Uterus (tissue), 4 donors: ENCODE results near the gene ARFGEF3. TPM values are rescaled to one million over a fixed set of nuclear protein-coding genes. Genes with fewer than 3 reads are reported as not detected.

ENCODE experiments used
- DNase-seq, 2 donors: peaks; one replicate each; pipeline ENCODE4 v3.0.0-alpha.2; 2019 to 2020
- H3K27ac ChIP-seq, 2 donors: fragments of 200-600 bp; sonication (generic); 1 replicate in 1 of 2; 2 replicates in 1 of 2; pipeline ENCODE4 v1.5.1; 2016 to 2018
- H3K27me3 ChIP-seq, 2 donors: fragments of 200-600 bp; sonication (generic); one replicate each; pipeline ENCODE4 v1.5.1; 2018 to 2019; ENCODE audit warnings: control low read depth in 1 of 2
- H3K36me3 ChIP-seq, 2 donors: fragments of 200-600 bp; sonication (generic); one replicate each; pipeline ENCODE4 v1.5.1; 2019; ENCODE audit warnings: control low read depth in 1 of 2
- H3K4me1 ChIP-seq, 2 donors: fragments of 200-600 bp; sonication (generic); one replicate each; pipeline ENCODE4 v1.5.1; 2018 to 2019; ENCODE audit warnings: control low read depth in 1 of 2
- H3K4me3 ChIP-seq, 2 donors: fragments of 200-600 bp; sonication (generic); 1 replicate in 1 of 2; 2 replicates in 1 of 2; pipeline ENCODE4 v1.5.1; 2018 to 2019; ENCODE audit warnings: mild to moderate bottlenecking in 1 of 2
- H3K9me3 ChIP-seq, 2 donors: fragments of 200-600 bp; sonication (generic); one replicate each; pipeline ENCODE4 v1.5.1; 2019; ENCODE audit warnings: control low read depth in 1 of 2
- POLR2A ChIP-seq, 2 donors: fragments of 450-650 bp; IDR thresholded peaks; one replicate each; pipeline ENCODE4 v1.6.1; 2016; ENCODE audit warnings: antibody characterized with exemption in 2 of 2, mild to moderate bottlenecking in 1 of 2, moderate library complexity in 1 of 2
- intact Hi-C: fragments of 100-400 bp; cut with DNase I; formaldehyde crosslinking; loops from one replicate; pipeline ENCODE4 v1.15.1; 2023; ENCODE audit warnings: low total_unique reads
- total RNA-seq, 4 donors: library from RNA; depleted of rRNA in 3 of 4; stranded (reverse); fragments of >200 nt in 3 of 4; gene quantifications; one replicate each; pipeline versions ENCODE4 v1.1.0 to v1.2.4, GENCODE V29; 2014 to 2023
- TF ChIP-seq, protein P1 (sequence below), 4 experiments: fragments of 200-600 bp in 2 of 4; fragments of 450-650 bp in 2 of 4; sonication (generic) in 2 of 4; IDR thresholded peaks; one replicate each; pipeline ENCODE4 v1.5.1; 2016 to 2019; ENCODE audit warnings: antibody characterized with exemption in 4 of 4, mild to moderate bottlenecking in 2 of 4, moderate library complexity in 1 of 4
- donor health status: DM: yes; HTN: yes; CAD: no.

Gene ARFGEF3
- total RNA-seq, 4 donors from 2014 or later: 0.88 to 5.8 (median 2.4) TPM

DNA sequence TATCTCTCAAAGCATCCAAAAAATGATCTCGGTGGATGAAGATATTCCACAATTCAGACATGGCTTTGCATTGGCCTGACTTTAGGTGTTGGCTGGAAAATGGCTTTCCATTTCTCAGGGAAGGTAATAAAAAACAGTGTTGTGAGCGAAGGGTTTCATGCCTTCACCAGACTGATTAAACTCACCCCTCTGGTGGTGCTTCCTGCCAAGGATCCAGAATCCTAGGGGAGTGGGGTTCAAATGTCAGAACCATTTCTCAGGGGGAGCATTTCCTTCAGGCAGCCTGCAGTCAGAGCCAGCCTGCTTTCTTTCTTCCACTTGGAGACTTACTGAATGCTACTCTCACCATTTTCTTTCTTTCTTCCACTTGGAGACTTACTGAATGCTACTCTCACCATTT is 170.2 kb downstream of the ARFGEF3 start:
- no peaks in the 10 kb centered on the region for H3K4me1 ChIP-seq
- no peaks in the 10 kb centered on the region for H3K36me3 ChIP-seq
- no peaks in the 10 kb centered on the region for H3K9me3 ChIP-seq
- no peaks in the 10 kb centered on the region for H3K27me3 ChIP-seq
- H3K27ac ChIP-seq: no peak overlapping the region
- no peak for DNase-seq
- TF ChIP-seq, protein P1, sequence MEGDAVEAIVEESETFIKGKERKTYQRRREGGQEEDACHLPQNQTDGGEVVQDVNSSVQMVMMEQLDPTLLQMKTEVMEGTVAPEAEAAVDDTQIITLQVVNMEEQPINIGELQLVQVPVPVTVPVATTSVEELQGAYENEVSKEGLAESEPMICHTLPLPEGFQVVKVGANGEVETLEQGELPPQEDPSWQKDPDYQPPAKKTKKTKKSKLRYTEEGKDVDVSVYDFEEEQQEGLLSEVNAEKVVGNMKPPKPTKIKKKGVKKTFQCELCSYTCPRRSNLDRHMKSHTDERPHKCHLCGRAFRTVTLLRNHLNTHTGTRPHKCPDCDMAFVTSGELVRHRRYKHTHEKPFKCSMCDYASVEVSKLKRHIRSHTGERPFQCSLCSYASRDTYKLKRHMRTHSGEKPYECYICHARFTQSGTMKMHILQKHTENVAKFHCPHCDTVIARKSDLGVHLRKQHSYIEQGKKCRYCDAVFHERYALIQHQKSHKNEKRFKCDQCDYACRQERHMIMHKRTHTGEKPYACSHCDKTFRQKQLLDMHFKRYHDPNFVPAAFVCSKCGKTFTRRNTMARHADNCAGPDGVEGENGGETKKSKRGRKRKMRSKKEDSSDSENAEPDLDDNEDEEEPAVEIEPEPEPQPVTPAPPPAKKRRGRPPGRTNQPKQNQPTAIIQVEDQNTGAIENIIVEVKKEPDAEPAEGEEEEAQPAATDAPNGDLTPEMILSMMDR (IDR thresholded peaks at IDR 0.05): no peak
- no peak for TF ChIP-seq POLR2A (IDR thresholded peaks at IDR 0.05)
- no peak overlapping the region for H3K4me3 ChIP-seq
- intact Hi-C loops: no loop called here

DNA sequence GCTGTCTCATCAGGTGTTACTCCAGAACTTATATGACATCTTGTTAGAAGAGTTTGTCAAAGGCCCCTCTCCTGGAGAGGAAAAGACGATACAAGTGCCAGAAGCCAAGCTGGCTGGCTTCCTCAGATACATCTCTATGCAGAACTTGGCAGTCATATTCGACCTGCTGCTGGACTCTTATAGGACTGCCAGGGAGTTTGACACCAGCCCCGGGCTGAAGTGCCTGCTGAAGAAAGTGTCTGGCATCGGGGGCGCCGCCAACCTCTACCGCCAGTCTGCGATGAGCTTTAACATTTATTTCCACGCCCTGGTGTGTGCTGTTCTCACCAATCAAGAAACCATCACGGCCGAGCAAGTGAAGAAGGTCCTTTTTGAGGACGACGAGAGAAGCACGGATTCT is 172.3 kb downstream of the ARFGEF3 start:
- no peak overlapping the region for H3K4me3 ChIP-seq
- no peaks in the 10 kb centered on the region for H3K27me3 ChIP-seq
- H3K4me1 ChIP-seq: no peaks in the 10 kb centered on the region
- H3K9me3 ChIP-seq: no peaks in the 10 kb centered on the region
- no peak overlapping the region for H3K27ac ChIP-seq
- intact Hi-C loops: no loop called here
- DNase-seq: no peak
- TF ChIP-seq, protein P1 (IDR thresholded peaks at IDR 0.05): no peak
- no peak for TF ChIP-seq POLR2A (IDR thresholded peaks at IDR 0.05)
- H3K36me3 ChIP-seq: no peaks in the 10 kb centered on the region

DNA sequence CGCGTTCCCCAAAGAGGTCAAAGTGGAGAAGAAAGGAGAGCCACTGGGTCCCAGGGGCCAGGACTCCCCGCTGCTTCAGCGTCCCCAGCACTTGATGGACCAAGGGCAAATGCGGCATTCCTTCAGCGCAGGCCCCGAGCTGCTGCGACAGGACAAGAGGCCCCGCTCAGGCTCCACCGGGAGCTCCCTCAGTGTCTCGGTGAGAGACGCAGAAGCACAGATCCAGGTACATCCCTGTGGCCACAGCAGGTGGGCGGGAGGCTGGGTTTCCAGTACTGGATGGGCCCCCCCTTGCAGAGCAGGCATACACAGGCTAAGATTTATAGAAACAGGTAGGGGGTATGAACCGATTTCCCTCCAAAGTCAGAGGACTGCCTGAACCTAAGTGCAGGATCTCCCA is 173.2 kb downstream of the ARFGEF3 start:
- Histone ChIP-seq H3K27ac (no peak overlapping the region), H3K27me3 (no peaks in the 10 kb centered on the region), H3K4me1 (no peaks in the 10 kb centered on the region), H3K9me3 (no peaks in the 10 kb centered on the region), H3K36me3 (no peaks in the 10 kb centered on the region), H3K4me3 (no peak overlapping the region)
- intact Hi-C loops: no loop called here
- no peak for DNase-seq
- TF ChIP-seq, protein P1 (IDR thresholded peaks at IDR 0.05): no peak
- no peak for TF ChIP-seq POLR2A (IDR thresholded peaks at IDR 0.05)

DNA sequence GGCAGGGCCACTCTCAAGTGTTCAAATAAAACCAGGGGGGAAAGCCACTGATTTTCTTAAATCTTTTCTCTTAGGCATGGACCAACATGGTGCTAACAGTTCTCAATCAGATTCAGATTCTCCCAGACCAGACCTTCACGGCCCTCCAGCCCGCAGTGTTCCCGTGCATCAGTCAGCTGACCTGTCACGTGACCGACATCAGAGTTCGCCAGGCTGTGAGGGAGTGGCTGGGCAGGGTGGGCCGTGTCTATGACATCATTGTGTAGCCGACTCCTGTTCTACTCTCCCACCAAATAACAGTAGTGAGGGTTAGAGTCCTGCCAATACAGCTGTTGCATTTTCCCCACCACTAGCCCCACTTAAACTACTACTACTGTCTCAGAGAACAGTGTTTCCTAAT is 174.5 kb downstream of the ARFGEF3 start:
- Histone ChIP-seq H3K27me3 (no peaks in the 10 kb centered on the region), H3K9me3 (no peaks in the 10 kb centered on the region), H3K27ac (no peak overlapping the region), H3K4me1 (no peaks in the 10 kb centered on the region), H3K4me3 (no peak overlapping the region), H3K36me3 (no peaks in the 10 kb centered on the region)
- TF ChIP-seq, protein P1 (IDR thresholded peaks at IDR 0.05): no peak
- no peak for TF ChIP-seq POLR2A (IDR thresholded peaks at IDR 0.05)
- DNase-seq: no peak
- intact Hi-C loops: no loop called here

DNA sequence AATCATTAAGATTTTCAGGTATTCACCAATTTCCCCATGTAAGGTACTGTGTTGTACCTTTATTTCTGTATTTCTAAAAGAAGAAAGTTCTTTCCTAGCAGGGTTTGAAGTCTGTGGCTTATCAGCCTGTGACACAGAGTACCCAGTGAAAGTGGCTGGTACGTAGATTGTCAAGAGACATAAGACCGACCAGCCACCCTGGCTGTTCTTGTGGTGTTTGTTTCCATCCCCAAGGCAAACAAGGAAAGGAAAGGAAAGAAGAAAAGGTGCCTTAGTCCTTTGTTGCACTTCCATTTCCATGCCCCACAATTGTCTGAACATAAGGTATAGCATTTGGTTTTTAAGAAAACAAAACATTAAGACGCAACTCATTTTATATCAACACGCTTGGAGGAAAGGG is 175.3 kb downstream of the ARFGEF3 start:
- no peak overlapping the region for H3K4me3 ChIP-seq
- no peak overlapping the region for H3K27ac ChIP-seq
- DNase-seq: no peak
- TF ChIP-seq POLR2A (IDR thresholded peaks at IDR 0.05): no peak
- TF ChIP-seq, protein P1 (IDR thresholded peaks at IDR 0.05): no peak
- intact Hi-C loops: no loop called here
- H3K36me3 ChIP-seq: no peaks in the 10 kb centered on the region
- no peaks in the 10 kb centered on the region for H3K27me3 ChIP-seq
- H3K9me3 ChIP-seq: no peaks in the 10 kb centered on the region
- no peaks in the 10 kb centered on the region for H3K4me1 ChIP-seq
